Fibroblast of the aortic adventitia (primary cell): Measurements from ENCODE around the gene PRKCA. TPM values are rescaled to one million over a fixed set of nuclear protein-coding genes. Genes with fewer than 3 reads are reported as not detected.

Source experiments
- DNase-seq: peaks from one replicate; pipeline ENCODE4 v3.0.0-alpha.2; 2010; ENCODE audit warnings: low read depth
- H3K4me3 ChIP-seq: 2 replicates; pipeline ENCODE4 v1.5.1; 2011; ENCODE audit warnings: low read depth, mild to moderate bottlenecking, control low read depth, low read length, moderate library complexity
- CTCF ChIP-seq: IDR thresholded peaks from 2 replicates; pipeline ENCODE4 v1.5.1; 2011; ENCODE audit warnings: mild to moderate bottlenecking, low read length, control low read depth, inconsistent platforms; ENCODE audit not compliant: insufficient read depth
- total RNA-seq: library from RNA; depleted of rRNA; stranded (reverse); fragments of >200 nt; gene quantifications from 2 replicates; pipeline ENCODE4 v1.2.3, GENCODE V29; 2012; ENCODE audit warnings: low replicate concordance

PRKCA gene
- total RNA-seq, 1 donor, result 43.7 TPM

GRCh38 chr17:66675273-66675990, 373.0 kb downstream of the PRKCA start:
- no peak for TF ChIP-seq CTCF

GRCh38 chr17:66675991-66676371, 373.6 kb downstream of the PRKCA start:
- DNase-seq, result no peak
- no peak overlapping the region for H3K4me3 ChIP-seq
- no peak for TF ChIP-seq CTCF

More at GRCh38 chr17:66675273-66675990, 373.0 kb downstream of the PRKCA start:
- DNase-seq, result no peak
- no peak overlapping the region for H3K4me3 ChIP-seq

GRCh38 chr17:66676421-66676820, 374.0 kb downstream of the PRKCA start:
- TF ChIP-seq CTCF, result no peak
- H3K4me3 ChIP-seq, result no peak overlapping the region
- no peak for DNase-seq

- H3K4me3 ChIP-seq, result no peak overlapping the region
- DNase-seq, result peak; percentile 84
- no peak for TF ChIP-seq CTCF
These were observed 375.0 kb downstream of the PRKCA start for GRCh38 chr17:66677201-66677981.

GRCh38 chr17:66678061-66678460, 375.6 kb downstream of the PRKCA start:
- no peak for DNase-seq
- TF ChIP-seq CTCF, result no peak

GRCh38 chr17:66678827-66679226, 376.4 kb downstream of the PRKCA start:
- no peak for TF ChIP-seq CTCF
- no peak for DNase-seq
- H3K4me3 ChIP-seq, result no peak overlapping the region

More at GRCh38 chr17:66678061-66678460, 375.6 kb downstream of the PRKCA start:
- no peak overlapping the region for H3K4me3 ChIP-seq
